ENCODE measurements around the gene LOXL4. TPM values are rescaled to one million over a fixed set of nuclear protein-coding genes. Genes with fewer than 3 reads are reported as not detected.

The LOXL4 gene
- total RNA-seq, 1 experiment from 2014 or later, result 0.13 TPM

DNA sequence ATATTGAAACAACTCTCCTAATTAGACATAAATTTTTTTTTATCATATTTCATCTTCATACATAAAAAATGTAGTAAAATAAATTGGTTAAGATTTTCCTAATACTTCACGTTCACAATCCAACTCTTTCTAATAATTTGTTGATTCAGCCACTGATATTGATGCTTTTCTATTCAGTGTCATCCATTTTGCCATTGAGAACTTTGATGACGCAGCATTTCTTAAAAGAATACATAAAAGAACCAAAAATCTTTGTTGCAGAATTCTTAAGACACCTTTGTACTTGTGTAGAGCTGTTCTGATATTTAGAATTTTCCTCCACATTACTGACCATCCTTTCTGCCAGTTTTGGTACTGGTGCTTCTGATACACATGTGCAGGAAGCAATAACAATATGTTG lies 52.6 kb downstream of the LOXL4 start:
- no peak overlapping the region for H2BK15ac ChIP-seq (ENCODE audit: low read depth, low read length)
- no peaks in the 10 kb centered on the region for H3K79me1 ChIP-seq (ENCODE audit: insufficient read depth, low read depth, low read length, poor library complexity, severe bottlenecking)
- no peak overlapping the region for H3K9ac ChIP-seq (ENCODE audit: extremely low read depth, insufficient read length, low read length)
- WGBS (ENCODE audit: extremely low coverage, insufficient read length, low lambda C conversion rate), result no CpG with 5 or more reads among the region's 2 CpGs
- no peak overlapping the region for H3K18ac ChIP-seq (ENCODE audit: insufficient read length, low read depth, low read length)
- H3K23ac ChIP-seq (ENCODE audit: insufficient read length, low read depth, low read length), result no peak overlapping the region
- H3K4me1 ChIP-seq (ENCODE audit: insufficient read depth, low read length), result no peaks in the 10 kb centered on the region
- no peak for DNase-seq
- TF ChIP-seq, protein P1, sequence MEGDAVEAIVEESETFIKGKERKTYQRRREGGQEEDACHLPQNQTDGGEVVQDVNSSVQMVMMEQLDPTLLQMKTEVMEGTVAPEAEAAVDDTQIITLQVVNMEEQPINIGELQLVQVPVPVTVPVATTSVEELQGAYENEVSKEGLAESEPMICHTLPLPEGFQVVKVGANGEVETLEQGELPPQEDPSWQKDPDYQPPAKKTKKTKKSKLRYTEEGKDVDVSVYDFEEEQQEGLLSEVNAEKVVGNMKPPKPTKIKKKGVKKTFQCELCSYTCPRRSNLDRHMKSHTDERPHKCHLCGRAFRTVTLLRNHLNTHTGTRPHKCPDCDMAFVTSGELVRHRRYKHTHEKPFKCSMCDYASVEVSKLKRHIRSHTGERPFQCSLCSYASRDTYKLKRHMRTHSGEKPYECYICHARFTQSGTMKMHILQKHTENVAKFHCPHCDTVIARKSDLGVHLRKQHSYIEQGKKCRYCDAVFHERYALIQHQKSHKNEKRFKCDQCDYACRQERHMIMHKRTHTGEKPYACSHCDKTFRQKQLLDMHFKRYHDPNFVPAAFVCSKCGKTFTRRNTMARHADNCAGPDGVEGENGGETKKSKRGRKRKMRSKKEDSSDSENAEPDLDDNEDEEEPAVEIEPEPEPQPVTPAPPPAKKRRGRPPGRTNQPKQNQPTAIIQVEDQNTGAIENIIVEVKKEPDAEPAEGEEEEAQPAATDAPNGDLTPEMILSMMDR (conservative IDR thresholded peaks at IDR 0.05), result no peak
- H3K27me3 ChIP-seq (ENCODE audit: insufficient read depth, low read length), result no peaks in the 10 kb centered on the region
- no peak overlapping the region for H3K4ac ChIP-seq (ENCODE audit: low read depth, low read length)
- H2BK20ac ChIP-seq (ENCODE audit: low read depth, low read length, poor library complexity, severe bottlenecking), result no peak overlapping the region
- H3K4me2 ChIP-seq (ENCODE audit: insufficient read depth, insufficient read length, low read length), result no peak overlapping the region
- no peak overlapping the region for H3K14ac ChIP-seq (ENCODE audit: insufficient read depth, low read length)
- Mint-ChIP-seq H3K27me3 (ENCODE audit: low read depth) (no peaks in the 10 kb centered on the region), H3K4me3 (no peak overlapping the region), H3K9me3 (peaks cover 5 to 14% of the 10 kb centered on the region in 2 experiments; a peak in 2 of 5 replicates), H3K36me3 (ENCODE audit: insufficient read depth in 1 of 3, low read depth in 3 of 3) (peaks cover 5 to 6% (median 6%) of the 10 kb centered on the region in 3 experiments; a peak in 5 of 7 replicates), H3K4me1 (no peaks in the 10 kb centered on the region), H3K27ac (0 out of 7 replicates have a peak overlapping the region, but pooled peaks of 1 of the 3 experiments have one; percentile 74)
- H4K5ac ChIP-seq (ENCODE audit: insufficient read length, low read depth, low read length), result no peak overlapping the region
- H3K23me2 ChIP-seq (ENCODE audit: insufficient read length, low read depth, low read length, poor library complexity, severe bottlenecking), result no peaks in the 10 kb centered on the region
- no peak overlapping the region for H2BK12ac ChIP-seq (ENCODE audit: insufficient read length, low read depth, low read length)
- H4K8ac ChIP-seq (replicated peaks; ENCODE audit: insufficient read length, low read depth, low read length), result no peak overlapping the region
- no peaks in the 10 kb centered on the region for H3K79me2 ChIP-seq (ENCODE audit: insufficient read depth, low read length)
- no peak overlapping the region for H2AK5ac ChIP-seq (ENCODE audit: insufficient read length, low read length)
- H3K56ac ChIP-seq (ENCODE audit: insufficient read length, low read depth, low read length), result no peak overlapping the region
- H2BK120ac ChIP-seq (ENCODE audit: low read depth, low read length, poor library complexity, severe bottlenecking), result no peak overlapping the region
- H4K20me1 ChIP-seq (ENCODE audit: control insufficient read depth, insufficient read depth, insufficient read length), result no peaks in the 10 kb centered on the region
- H3K27ac ChIP-seq (ENCODE audit: insufficient read length, low read depth, low read length), result no peak overlapping the region
- no peak overlapping the region for H2AFZ ChIP-seq (ENCODE audit: low read length)
- H3T11ph ChIP-seq (ENCODE audit: low read length), result no peak overlapping the region
- H3K9me3 ChIP-seq (ENCODE audit: control insufficient read depth, low read depth, low read length), result no peaks in the 10 kb centered on the region
- H2BK5ac ChIP-seq (ENCODE audit: insufficient read length, low read length), result no peak overlapping the region
- H4K91ac ChIP-seq (ENCODE audit: insufficient read length, low read depth, low read length), result no peak overlapping the region

Data from H9 (cell line).